Natural killer cell (primary cell): ENCODE results near the gene ASPSCR1. TPM values are rescaled to one million over a fixed set of nuclear protein-coding genes. Genes with fewer than 3 reads are reported as not detected.

ENCODE experiments used
- ATAC-seq, 3 donors: fragments of 150-1000 bp in 2 of 3; fragments of 200-7000 bp in 1 of 3; cut with Tn5 transposase; 1 replicate in 1 of 3; 2 replicates in 2 of 3; pipeline ENCODE4 v1.10.0; 2021; ENCODE audit warnings: mild to moderate bottlenecking in 2 of 3, moderate library complexity in 2 of 3
- DNase-seq, 2 donors: peaks; one replicate each; pipeline versions ENCODE4 v3.0.0 to v3.0.0-alpha.2; 2013 to 2021; ENCODE audit warnings: mixed read lengths in 1 of 2
- H3K27ac ChIP-seq: one replicate; pipeline ENCODE4 v1.5.1; 2013; ENCODE audit warnings: mild to moderate bottlenecking, low read length
- H3K27me3 ChIP-seq: one replicate; pipeline ENCODE4 v1.6.1; 2013; ENCODE audit warnings: low read length; ENCODE audit not compliant: control insufficient read depth, insufficient read depth
- H3K36me3 ChIP-seq: one replicate; pipeline ENCODE4 v1.6.1; 2013; ENCODE audit warnings: low read length; ENCODE audit not compliant: control insufficient read depth, insufficient read depth
- H3K4me1 ChIP-seq: one replicate; pipeline ENCODE4 v1.6.1; 2013; ENCODE audit warnings: low read length; ENCODE audit not compliant: control insufficient read depth, insufficient read depth
- H3K4me3 ChIP-seq: one replicate; pipeline ENCODE4 v1.5.1; 2013; ENCODE audit warnings: low read length
- H3K9me3 ChIP-seq: one replicate; pipeline ENCODE4 v1.6.1; 2013; ENCODE audit warnings: low read length; ENCODE audit not compliant: control insufficient read depth, insufficient read depth
- H3K27ac Mint-ChIP-seq, 2 donors: one replicate each; pipeline ENCODE4 v1.8.0; 2022; ENCODE audit warnings: mild to moderate bottlenecking in 2 of 2, mixed read lengths in 2 of 2, moderate library complexity in 1 of 2
- H3K27me3 Mint-ChIP-seq, 2 donors: one replicate each; pipeline ENCODE4 v1.8.0; 2022; ENCODE audit warnings: low read depth in 2 of 2, mixed read lengths in 2 of 2
- H3K36me3 Mint-ChIP-seq: one replicate; pipeline ENCODE4 v1.8.0; 2022; ENCODE audit warnings: mixed read lengths
- H3K4me1 Mint-ChIP-seq, 2 donors: one replicate each; pipeline ENCODE4 v1.8.0; 2022; ENCODE audit warnings: mixed read lengths in 2 of 2
- H3K4me3 Mint-ChIP-seq: one replicate; pipeline ENCODE4 v1.8.0; 2022; ENCODE audit warnings: mild to moderate bottlenecking, moderate library complexity, mixed read lengths
- H3K9me3 Mint-ChIP-seq, 2 donors: one replicate each; pipeline ENCODE4 v1.8.0; 2022; ENCODE audit warnings: mixed read lengths in 2 of 2
- CTCF ChIP-seq: fragments of 200-600 bp; IDR thresholded peaks from one replicate; pipeline ENCODE4 v1.8.0; 2022; ENCODE audit warnings: antibody characterized with exemption
- WGBS: methylation state at CpG from one replicate; pipeline ENCODE4 v1.1.7; 2013; ENCODE audit warnings: missing lambda C conversion rate; ENCODE audit not compliant: insufficient coverage; 5-methylcytosine and 5-hydroxymethylcytosine counted together
- intact Hi-C: fragments of 100-400 bp; cut with micrococcal nuclease; formaldehyde crosslinking; loops from one replicate; pipeline ENCODE4 v1.14.2; 2022
- total RNA-seq, 4 donors: library from RNA; stranded (reverse); fragments of 120-200 nt in 1 of 4; gene quantifications; one replicate each; pipeline versions ENCODE4 v1.2.3 to v1.2.4, GENCODE V29; 2013 to 2022

The ASPSCR1 gene
- total RNA-seq, 3 donors from 2014 or later (not counting 1 experiment from before 2014, with no cell fraction given): 29.7 to 43.5 (median 40.8) TPM

GRCh38 chr17:82010575-82011525 lies 33.4 kb downstream of the ASPSCR1 start:
- ATAC-seq (no peak), DNase-seq (no peak)
- H3K4me1 Mint-ChIP-seq: no peaks in the 10 kb centered on the region
- H3K27me3 Mint-ChIP-seq: no peaks in the 10 kb centered on the region
- H3K9me3 ChIP-seq: no peaks in the 10 kb centered on the region
- no peaks in the 10 kb centered on the region for H3K36me3 Mint-ChIP-seq
- no peak overlapping the region for H3K27ac ChIP-seq
- H3K36me3 ChIP-seq: no peaks in the 10 kb centered on the region
- no peak overlapping the region for H3K4me3 Mint-ChIP-seq
- no peak for TF ChIP-seq CTCF
- H3K27ac Mint-ChIP-seq: no peak overlapping the region
- H3K9me3 Mint-ChIP-seq: no peaks in the 10 kb centered on the region
- 93% methylated on average over 37 of the region's 39 CpGs for WGBS
- H3K4me1 ChIP-seq: no peaks in the 10 kb centered on the region
- H3K27me3 ChIP-seq: no peaks in the 10 kb centered on the region
- intact Hi-C loops: no loop called here
- no peak overlapping the region for H3K4me3 ChIP-seq

- Mint-ChIP-seq H3K27ac (no peak overlapping the region), H3K9me3 (no peaks in the 10 kb centered on the region), H3K4me3 (no peak overlapping the region), H3K27me3 (no peaks in the 10 kb centered on the region), H3K36me3 (no peaks in the 10 kb centered on the region), H3K4me1 (no peaks in the 10 kb centered on the region)
- no peak for TF ChIP-seq CTCF
- H3K4me3 ChIP-seq: no peak overlapping the region
- no peaks in the 10 kb centered on the region for H3K27me3 ChIP-seq
- 90% methylated on average over 19 of the region's 19 CpGs for WGBS
- no peaks in the 10 kb centered on the region for H3K36me3 ChIP-seq
- no peak overlapping the region for H3K27ac ChIP-seq
- no peaks in the 10 kb centered on the region for H3K4me1 ChIP-seq
- DNase-seq: no peak
- intact Hi-C loops: no loop called here
- no peaks in the 10 kb centered on the region for H3K9me3 ChIP-seq
- ATAC-seq: no peak
These were observed 34.3 kb downstream of the ASPSCR1 start for GRCh38 chr17:82011617-82012187.

- H3K9me3 Mint-ChIP-seq: no peaks in the 10 kb centered on the region
- 84% methylated on average over 20 of the region's 20 CpGs for WGBS
- H3K27me3 Mint-ChIP-seq: no peaks in the 10 kb centered on the region
- Histone ChIP-seq H3K27ac (no peak overlapping the region), H3K27me3 (no peaks in the 10 kb centered on the region), H3K36me3 (no peaks in the 10 kb centered on the region), H3K4me3 (no peak overlapping the region), H3K9me3 (no peaks in the 10 kb centered on the region), H3K4me1 (no peaks in the 10 kb centered on the region)
- no peak overlapping the region for H3K4me3 Mint-ChIP-seq
- no peak for TF ChIP-seq CTCF
- DNase-seq (no peak), ATAC-seq (no peak)
- no peaks in the 10 kb centered on the region for H3K36me3 Mint-ChIP-seq
- intact Hi-C loops: no loop called here
- H3K4me1 Mint-ChIP-seq: no peaks in the 10 kb centered on the region
- H3K27ac Mint-ChIP-seq: no peak overlapping the region
These were observed 34.8 kb downstream of the ASPSCR1 start for GRCh38 chr17:82012261-82012639.
